Cardiac muscle cell (in vitro differentiated cells and primary cell): ENCODE results near the gene EIF3I. TPM values are rescaled to one million over a fixed set of nuclear protein-coding genes. Genes with fewer than 3 reads are reported as not detected.
"Not testable (repeated sequence)": the region's sequence is repeated elsewhere in the genome, so short reads cannot be mapped to it uniquely, and the experiment has no call there.

Experiments used
- DNase-seq, 2 donors: peaks; one replicate each; pipeline versions ENCODE4 v3.0.0 to v3.0.0-alpha.2; 2010 to 2017; ENCODE audit warnings: low read depth in 1 of 2, low spot score in 1 of 2
- H3K27ac ChIP-seq: fragments of 200-600 bp; sonication (generic); 2 replicates; pipeline ENCODE4 v1.5.1; 2016
- H3K27me3 ChIP-seq: fragments of 200-600 bp; sonication (generic); 2 replicates; pipeline ENCODE4 v1.6.0; 2016; ENCODE audit warnings: control low read depth
- H3K36me3 ChIP-seq: fragments of 200-600 bp; sonication (generic); 2 replicates; pipeline ENCODE4 v1.5.1; 2016; ENCODE audit warnings: control low read depth
- H3K4me1 ChIP-seq: fragments of 200-600 bp; sonication (generic); 2 replicates; pipeline ENCODE4 v1.8.1; 2017; ENCODE audit warnings: low read depth, mild to moderate bottlenecking, mixed run types
- H3K4me3 ChIP-seq: fragments of 200-600 bp; sonication (generic); 2 replicates; pipeline ENCODE4 v1.5.1; 2016; ENCODE audit warnings: mild to moderate bottlenecking
- H3K9me3 ChIP-seq: fragments of 200-600 bp; sonication (generic); 2 replicates; pipeline ENCODE4 v1.5.1; 2017; ENCODE audit warnings: low read depth, mild to moderate bottlenecking, control low read depth
- CTCF ChIP-seq: IDR thresholded peaks from 2 replicates; pipeline ENCODE4 v1.5.1; 2012; ENCODE audit warnings: low read depth, mild to moderate bottlenecking, low read length
- polyA plus RNA-seq: library from polyadenylated mRNA; unstranded; fragments of >200 nt; fragmentation: Nextera tagmentation; extraction: Ambion mirVana; gene quantifications from 2 replicates; pipeline ENCODE4 v1.2.1, GENCODE V29; 2016
- total RNA-seq: library from RNA; depleted of rRNA; stranded (reverse); fragments of >200 nt; gene quantifications from 2 replicates; pipeline ENCODE4 v1.2.3, GENCODE V29; 2016

The EIF3I gene
- total and polyA plus RNA-seq, 2 experiments from 2014 or later, result 165 to 239 TPM

DNA sequence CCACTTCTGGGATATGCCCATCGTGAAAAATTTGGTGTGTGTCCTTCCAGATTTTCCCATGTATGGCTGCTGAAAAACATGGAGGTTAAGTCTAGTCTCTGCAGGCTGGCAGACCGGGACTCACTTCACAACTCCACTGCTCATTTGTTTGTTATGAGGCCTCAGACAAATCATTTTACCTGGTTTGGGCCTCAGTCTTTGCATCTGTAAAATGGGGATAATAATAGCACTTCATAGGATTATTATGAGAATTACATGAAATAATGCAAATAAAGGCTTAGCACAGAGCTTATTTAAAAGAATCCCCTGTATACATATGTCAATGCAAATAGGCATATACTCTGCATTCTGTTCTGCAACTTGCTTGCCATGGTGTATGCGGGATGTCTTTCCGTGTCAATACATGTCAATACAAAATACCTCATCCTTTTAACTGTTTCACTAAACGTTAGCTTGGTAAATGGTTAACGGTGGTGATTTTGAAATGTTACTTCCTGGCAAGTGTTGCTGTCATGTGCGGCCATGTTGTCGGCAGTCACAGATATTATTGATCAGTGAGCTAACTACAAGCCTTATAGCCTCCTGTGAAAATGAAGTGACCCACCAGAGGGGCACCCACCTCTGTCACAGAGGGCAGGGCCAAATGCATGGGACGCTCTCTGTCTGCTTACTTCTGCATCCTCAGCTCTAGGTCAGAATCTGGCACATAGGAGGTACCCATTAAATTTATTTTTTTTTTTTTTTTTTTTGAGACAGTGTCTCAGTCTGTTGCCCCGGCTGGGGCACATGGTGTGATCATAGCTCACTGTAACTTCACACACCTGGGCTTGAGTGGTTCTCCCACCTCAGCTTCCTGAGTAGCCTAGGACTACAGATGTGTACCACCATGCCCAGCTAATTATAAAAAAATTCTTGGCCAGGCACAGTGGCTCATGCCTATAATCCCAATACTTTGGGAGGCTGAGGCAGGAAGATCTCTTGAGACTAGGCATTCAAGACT, 33.2 kb downstream of the EIF3I start:
- Histone ChIP-seq H3K27me3 (no peaks in the 10 kb centered on the region), H3K4me3 (no peak overlapping the region), H3K27ac (no peak overlapping the region), H3K4me1 (peaks cover 3% of the 10 kb centered on the region), H3K9me3 (no peaks in the 10 kb centered on the region), H3K36me3 (no peaks in the 10 kb centered on the region)
- DNase-seq, result no peak
- no peak for TF ChIP-seq CTCF

- Histone ChIP-seq H3K36me3 (no peaks in the 10 kb centered on the region), H3K27ac (no peak overlapping the region), H3K4me3 (no peak overlapping the region), H3K4me1 (no peaks in the 10 kb centered on the region), H3K9me3 (no peaks in the 10 kb centered on the region), H3K27me3 (no peaks in the 10 kb centered on the region)
- DNase-seq, result no peak
- TF ChIP-seq CTCF, result no peak
These were observed 34.4 kb downstream of the EIF3I start for GRCh38 chr1:32256473-32257226.

- Histone ChIP-seq H3K27ac (no peak overlapping the region), H3K4me1 (no peaks in the 10 kb centered on the region), H3K4me3 (no peak overlapping the region), H3K9me3 (no peaks in the 10 kb centered on the region), H3K36me3 (no peaks in the 10 kb centered on the region), H3K27me3 (no peaks in the 10 kb centered on the region)
- DNase-seq, result no peak
- no peak for TF ChIP-seq CTCF
These were observed 35.0 kb downstream of the EIF3I start for GRCh38 chr1:32257227-32257508.

DNA sequence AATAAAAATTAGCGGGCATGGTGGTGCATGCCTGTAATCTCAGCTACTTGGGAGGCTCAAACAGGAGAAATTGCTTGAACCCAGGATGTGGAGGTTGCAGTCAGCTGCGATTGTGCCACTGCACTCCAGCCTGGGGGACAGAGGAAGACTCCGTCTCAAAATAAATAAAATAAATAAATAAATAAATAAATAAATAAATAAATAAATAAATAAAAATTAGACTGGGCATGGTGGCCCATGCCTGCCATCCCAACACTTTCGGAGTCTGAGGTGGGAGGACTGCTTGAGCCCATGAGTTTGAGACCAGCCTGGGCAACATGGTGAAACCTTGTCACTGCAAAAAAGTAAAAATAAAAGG, 41.0 kb downstream of the EIF3I start:
- not testable (repeated sequence) for H3K9me3 ChIP-seq, DNase-seq, H3K36me3 ChIP-seq, H3K4me1 ChIP-seq, H3K27ac ChIP-seq, H3K4me3 ChIP-seq, H3K27me3 ChIP-seq

DNA sequence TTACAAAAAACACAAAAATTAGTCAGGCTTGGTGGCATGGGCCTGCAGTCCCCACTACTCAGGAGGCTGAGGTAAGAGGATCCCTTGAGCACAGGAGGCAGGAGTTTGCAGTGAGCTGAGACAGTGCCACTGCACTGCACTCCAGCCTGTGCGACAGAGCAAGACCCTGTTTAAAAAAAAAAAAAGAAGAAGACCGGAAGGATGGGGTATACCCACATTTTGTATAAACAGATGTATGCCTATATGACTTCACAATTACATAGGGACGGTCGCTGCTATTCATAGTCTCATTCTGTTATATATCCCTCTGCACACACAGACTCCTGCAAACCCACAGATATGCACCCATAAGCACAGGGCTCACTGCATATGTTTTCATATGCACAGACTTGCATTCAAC, 41.5 kb downstream of the EIF3I start:
- no peaks in the 10 kb centered on the region for H3K9me3 ChIP-seq
- DNase-seq, result no peak
- H3K27ac ChIP-seq, result no peak overlapping the region
- TF ChIP-seq CTCF, result no peak
- H3K36me3 ChIP-seq, result no peaks in the 10 kb centered on the region
- H3K4me1 ChIP-seq, result no peaks in the 10 kb centered on the region
- H3K27me3 ChIP-seq, result no peaks in the 10 kb centered on the region
- no peak overlapping the region for H3K4me3 ChIP-seq

GRCh38 chr1:32265846-32266245, 43.6 kb downstream of the EIF3I start:
- DNase-seq, result no peak
- Histone ChIP-seq H3K4me3 (no peak overlapping the region), H3K36me3 (no peaks in the 10 kb centered on the region)

More at GRCh38 chr1:32265846-32266245, 43.6 kb downstream of the EIF3I start:
- Histone ChIP-seq H3K27me3 (no peaks in the 10 kb centered on the region), H3K9me3 (no peaks in the 10 kb centered on the region), H3K27ac (no peak overlapping the region), H3K4me1 (no peaks in the 10 kb centered on the region)
- no peak for TF ChIP-seq CTCF
